GM21529 (cell line): ENCODE results near the gene PLEK2.

ENCODE experiments used
- ATAC-seq: cut with Tn5 transposase; IDR thresholded peaks from one replicate; pipeline ENCODE4 v1.9.1; 2021; ENCODE audit not compliant: unreplicated experiment

The PLEK2 gene

DNA sequence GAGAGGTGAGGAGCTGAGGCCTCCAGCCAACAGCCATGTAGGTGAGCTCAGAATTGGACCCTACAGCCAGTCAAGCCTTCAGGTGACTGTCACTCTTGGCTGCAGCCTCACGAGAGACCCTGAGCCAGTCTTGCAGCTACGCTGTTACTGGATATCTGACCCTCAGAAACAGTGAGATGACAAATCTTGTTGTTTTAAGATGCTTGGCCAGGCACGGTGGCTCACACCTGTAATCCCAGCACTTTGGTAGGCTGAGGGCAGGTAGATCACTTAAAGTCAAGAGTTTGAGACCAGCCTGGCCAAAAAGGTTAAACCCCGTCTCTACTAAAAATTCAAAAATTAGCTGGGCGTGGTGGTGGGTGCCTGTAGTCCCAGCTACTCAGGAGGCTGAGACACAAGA lies 6.2 kb downstream of the PLEK2 start:
- ATAC-seq = no peak

DNA sequence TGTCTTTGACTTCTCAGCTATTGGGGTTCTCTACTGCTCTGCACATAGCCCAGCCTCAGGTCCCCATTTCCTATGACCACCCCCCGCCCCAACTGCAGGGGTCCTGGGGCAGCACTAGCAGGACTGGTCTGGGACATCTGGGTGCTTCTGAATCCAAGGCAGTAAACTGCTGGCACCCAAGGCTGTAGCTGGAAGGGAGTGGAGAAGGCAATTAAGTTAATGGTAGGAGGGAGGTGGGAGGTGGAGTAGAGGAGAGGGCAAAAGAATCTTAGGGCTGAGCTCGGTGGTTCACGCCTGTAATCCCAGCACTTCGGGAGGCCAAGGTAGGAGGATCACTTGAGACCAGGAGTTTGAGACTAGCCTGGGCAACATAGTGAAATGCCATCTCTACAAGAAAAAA lies 11.5 kb downstream of the PLEK2 start:
- no peak for ATAC-seq

GRCh38 chr14:67397536-67397935 lies 14.4 kb downstream of the PLEK2 start:
- no peak for ATAC-seq

DNA sequence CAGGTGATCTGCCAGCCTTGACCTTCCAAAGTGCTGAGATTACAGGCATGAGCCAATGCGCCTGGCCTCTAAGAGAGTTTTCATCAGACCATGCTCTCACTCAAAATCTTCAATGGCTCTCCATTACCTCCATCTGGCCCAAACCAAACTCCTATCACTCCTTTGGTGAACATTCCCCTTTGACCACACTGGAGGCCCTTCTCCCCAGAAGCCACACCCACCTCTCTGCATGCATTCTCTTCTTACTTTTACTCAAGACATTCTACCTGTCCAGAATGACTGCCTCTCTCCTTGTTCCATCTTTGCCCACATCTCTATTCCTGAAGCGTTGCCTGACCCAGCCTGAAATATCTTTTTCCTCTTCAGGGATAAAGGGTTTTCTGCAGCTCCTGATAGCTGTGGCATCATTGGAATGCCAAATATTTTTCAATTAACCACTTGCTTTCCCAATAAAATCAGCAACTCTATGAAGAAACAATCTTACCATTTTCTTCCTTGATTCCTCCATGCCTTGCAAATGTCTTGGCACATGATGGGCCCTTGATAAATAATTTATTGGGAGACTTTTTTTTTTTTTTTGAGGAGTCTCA lies 15.5 kb downstream of the PLEK2 start:
- no peak for ATAC-seq

DNA sequence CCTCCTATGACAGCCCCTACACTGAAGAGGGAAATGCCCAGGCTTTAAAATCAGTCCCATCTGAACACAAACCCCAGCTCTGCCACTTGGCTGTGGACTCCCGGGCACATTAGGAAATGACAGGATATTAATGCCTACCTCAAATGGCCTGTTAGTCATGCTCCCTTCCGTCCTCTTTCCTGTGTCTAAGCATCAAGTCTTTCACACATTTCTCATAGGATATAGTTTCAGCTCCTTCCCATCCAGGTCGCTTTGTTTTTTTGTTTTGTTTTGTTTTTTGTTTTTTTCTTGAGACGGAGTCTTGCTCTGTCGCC lies 16.1 kb downstream of the PLEK2 start:
- no peak for ATAC-seq

DNA sequence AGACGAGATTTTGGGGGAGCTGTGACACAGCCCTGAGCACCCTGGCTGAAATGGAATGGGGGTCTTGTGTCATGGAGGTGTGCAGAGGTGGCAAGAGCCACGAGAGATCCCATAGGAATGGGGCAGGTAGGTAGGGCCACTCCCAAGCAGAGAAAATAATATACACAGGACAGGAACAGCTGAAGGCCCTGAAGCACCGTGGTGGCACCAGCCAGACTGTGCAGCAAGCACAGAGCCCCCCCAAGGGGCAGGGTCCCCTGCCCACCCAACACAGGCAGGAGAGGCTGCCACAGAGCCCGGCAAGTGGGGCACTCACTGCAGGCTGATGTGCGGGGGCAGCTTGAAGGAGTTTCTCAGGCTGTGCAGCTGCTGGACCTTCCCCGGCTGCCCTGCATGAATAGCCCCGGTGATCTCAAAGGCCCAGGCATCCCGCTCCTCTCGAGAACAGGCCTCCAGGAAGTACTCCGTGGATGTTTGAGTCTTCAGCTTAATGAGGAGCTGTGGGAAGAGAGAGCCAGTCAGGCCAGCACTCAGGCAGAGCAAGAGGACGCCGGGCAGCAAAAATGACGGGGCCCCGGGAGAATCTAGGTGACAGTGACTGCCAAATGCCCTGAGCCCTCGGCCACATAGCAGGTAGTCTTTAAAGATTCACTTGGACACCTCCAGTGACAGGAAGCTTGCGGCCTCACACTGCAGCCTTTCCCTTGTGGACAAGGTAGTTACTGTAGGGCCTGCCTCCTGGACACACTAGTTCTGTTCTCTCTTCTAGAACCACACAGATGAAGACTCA lies 16.7 kb downstream of the PLEK2 start:
- ATAC-seq = no peak

DNA sequence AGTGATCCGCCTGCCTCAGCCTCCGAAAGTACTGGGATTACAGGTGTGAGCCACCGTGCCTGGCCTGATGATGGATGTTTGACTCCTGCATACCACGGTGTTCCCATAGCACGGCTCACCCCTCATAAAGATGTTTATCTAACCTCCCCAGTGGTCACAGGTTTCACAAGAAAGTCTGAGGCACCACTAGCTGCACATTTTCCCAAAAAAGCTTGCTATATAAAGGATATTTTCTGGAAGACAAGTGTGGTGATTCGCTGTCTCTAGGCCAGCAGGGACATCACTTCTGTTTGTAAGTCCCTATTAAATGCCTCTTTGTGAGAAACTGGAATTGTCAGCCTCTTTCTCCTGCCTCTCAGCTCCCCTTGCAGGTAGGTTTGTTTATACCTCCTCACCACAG lies 18.3 kb downstream of the PLEK2 start:
- ATAC-seq = no peak

DNA sequence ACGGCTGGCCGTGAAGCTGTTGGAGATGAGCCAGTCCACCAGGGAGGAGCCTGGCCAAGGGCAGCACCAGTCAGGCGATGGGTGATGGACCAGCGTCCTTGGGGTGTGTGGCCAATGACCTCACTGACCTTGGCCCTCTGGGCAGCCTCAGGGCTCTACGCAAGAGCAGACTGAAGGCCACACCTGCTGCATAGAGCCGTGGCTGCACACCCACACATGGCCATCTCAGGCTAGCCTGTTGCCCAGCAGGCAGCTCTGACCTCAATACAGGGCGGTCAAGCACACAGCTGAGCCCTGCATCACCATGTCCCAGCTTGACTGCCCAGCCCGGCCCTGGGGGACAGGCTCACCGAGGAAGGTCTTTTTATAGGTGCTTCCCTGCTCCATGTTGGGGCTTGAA lies 19.2 kb downstream of the PLEK2 start:
- no peak for ATAC-seq

DNA sequence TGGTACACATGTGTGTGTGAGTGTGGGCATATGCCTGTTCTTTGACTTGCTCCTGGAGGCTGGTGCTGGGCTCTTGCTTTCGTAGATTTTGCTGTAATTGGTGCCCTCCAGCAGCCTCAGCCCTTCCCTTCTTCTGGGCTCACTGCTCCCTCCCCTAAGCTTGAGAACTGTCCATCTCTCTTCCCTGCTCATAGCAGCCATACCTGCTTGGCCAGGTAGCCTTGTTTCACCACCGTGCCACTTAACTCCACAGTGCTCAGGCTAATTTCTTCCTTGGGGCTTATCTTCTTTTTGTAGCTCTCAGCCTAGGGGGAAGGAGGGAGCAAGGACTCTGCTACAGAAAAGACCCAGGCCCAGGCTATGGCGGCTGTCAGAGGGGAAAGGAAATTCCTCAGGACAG lies 19.8 kb downstream of the PLEK2 start:
- no peak for ATAC-seq

DNA sequence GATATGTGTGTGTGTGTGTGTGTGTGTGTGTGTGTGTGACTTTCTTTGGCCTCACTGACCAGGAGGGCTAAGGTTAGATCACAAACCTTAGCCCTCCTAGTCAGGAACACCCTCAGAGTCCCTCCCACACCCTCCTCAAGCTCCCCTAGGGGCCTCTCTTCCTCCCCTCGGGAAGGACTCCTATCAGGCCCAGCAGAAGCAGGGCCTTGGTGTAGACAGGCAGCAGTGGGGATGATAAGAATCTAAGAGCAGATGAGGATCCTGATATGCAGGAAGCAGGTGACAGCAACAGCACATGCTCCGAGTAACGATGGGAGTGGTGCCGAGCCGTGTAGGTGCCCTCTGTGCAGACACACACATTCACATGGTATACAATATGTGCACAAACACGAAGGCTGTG lies 20.7 kb downstream of the PLEK2 start:
- no peak for ATAC-seq

DNA sequence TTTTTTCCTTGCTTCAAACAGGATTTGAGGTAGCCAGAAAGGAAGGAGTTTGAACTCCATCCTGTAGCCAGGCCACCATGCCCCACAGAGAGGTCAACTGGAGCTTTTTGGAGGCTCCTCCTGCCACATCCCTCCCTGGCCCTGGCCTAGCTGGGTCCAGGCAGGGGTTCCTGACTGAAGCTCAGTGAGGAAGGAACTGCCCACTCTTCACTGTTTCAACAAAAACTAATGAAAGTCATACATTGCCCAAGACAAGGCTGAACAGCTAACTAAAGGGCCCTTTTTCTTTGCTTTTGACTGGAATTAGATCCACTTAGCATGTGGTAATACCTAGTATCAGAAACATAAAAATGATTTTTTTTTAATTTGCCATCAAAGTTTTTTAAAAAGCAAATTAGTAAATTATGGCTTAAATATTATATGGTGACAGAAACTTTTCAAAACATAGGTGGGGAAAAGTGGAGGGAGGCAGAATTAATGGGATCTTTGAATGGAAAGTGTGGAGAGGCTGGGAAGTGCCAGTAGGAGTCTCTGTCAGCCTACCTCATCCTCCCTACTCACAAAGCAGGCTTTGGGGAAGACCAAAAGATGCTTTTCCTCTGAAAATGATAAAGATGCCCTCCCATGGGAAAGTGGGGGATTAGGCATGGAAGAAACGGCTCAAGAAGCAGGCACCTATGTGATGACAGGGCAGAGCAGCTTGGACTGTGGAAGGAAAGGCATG lies 22.0 kb downstream of the PLEK2 start:
- ATAC-seq = no peak

GRCh38 chr14:67389275-67389674 lies 22.7 kb downstream of the PLEK2 start:
- ATAC-seq = no peak

DNA sequence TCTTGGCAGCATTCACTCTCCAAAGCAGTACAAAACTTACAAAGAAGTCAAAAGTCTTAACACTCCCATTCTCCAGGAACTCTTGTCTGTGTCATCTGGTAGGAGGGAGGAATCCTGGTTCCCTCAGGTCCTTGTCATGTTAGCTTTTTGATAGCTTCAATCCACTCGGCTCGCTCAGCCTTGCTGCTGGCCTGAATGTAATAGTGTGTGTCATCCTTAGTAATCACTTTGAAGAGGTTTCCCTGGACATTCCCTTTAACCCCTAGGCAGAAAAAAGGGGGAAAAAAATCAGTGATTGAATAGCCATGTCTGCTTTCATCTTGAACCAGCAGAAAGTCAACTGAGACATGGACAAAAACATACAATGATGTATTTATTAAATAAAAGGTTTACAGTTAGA lies 24.8 kb downstream of the PLEK2 start:
- ATAC-seq = no peak

GRCh38 chr14:67385618-67386017 lies 26.3 kb downstream of the PLEK2 start:
- no peak for ATAC-seq

DNA sequence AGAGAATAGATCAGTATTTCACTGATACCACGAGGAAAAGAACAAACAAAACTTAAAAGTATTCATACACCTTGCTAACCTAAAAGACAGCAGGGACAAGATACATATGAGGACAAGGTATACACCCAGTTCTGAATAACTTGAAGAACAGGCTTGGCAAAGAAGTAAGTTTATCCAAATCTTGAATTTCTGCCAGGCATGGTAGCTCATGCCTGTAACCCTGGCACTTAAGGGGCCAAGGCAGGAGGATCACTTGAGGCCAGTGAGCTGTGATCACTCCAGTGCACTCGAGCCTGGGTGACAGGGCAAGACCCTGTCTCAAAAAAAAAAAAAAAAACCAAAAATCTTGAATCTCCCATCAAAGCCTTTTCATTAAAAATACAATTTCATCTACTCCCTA lies 26.8 kb downstream of the PLEK2 start:
- no peak for ATAC-seq

GRCh38 chr14:67377916-67378315 lies 34.0 kb downstream of the PLEK2 start:
- ATAC-seq = no peak

DNA sequence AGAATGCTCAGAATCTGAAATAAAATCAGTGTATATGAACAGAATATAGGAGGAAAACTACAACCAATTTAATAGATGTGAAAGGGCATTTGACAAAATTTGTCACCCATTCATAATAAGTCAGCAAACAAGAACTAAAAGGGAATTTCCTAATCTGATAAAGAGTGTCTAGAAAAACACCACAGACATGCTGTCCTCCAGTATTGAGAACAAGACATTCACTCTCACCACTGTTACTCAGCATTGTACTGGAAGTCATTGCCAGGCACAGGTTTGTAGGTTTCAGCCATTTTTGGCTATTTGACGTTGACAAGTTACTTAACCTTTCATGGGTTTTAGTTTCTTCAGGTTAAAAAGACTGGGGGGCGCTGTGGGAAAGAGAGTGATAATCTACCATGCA lies 38.6 kb downstream of the PLEK2 start:
- ATAC-seq = no peak

DNA sequence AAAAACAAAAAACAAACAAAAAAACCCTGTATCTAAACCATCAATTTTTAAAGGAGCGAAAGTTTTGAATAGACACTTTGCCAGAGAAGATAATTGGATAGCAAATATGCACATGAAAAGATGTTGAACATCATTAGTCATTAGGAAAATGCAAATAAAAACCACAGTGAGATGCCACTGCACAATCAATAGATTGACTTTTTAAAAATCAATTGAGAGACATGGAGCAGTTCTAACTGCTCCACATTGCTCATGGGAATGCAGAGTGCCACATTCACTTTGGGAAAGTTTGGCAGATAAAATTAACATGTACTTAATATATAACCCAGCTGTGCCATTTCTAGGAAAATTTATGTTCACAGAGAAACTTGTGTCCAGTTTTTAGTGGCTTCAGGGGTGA lies 39.1 kb downstream of the PLEK2 start:
- ATAC-seq = no peak

DNA sequence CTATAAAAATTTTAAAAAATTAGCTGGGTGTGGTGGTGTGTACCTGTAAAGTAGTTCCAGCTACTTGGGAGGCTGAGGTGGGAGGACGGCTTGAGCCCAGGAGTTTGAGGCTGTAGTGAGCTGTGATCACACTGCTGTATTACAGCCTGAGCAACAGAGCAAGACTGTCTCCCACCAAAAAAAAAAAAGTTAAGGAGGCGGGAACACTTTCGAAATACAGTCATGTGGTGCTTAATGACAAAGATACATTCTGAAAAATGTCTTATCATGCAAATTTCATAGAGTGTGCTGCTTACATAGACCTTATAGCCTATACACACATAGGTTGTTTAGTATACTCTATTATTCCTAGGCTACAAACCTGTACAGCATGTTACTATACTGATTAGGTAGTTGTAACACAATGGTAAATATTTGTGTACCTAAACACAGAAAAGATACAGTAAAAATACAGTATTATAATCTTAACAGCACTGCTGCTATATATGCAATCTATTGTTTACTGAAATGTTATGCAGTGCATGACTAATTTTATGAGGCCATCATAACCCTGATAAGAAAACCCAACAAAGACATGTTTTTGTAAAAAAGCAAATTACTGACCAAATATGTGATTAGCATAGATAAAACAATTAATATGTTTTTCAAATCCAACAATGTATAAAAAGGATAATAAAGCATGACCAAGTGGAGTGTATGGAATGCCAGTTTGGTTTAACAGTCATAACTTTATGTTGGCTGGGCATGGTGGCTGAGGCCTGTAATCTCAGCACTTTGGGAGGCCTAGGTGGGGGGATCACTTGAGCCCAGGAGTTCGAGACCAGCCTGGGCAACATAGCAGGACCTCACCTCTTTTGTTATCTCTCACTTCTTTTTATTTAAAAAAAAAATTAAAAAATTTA lies 40.5 kb downstream of the PLEK2 start:
- no peak for ATAC-seq

DNA sequence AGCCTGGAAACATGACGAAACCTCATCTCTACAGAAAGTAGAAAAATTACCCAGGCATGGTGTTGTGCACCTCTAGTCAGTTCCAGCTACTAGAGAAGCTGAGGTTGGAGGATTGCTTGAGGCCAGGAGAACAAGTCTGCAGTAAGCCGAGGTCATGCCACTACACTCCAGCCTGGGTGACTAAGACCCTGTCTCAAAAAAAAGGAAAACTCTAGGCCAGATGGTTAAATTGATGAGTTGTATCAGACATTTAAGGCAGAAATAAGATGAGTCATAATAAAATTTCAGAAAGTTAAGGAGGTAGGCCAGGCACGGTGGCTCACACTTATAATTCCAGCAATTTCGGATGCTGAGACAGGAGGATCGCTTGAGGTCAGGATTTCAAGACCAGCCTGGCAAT lies 41.1 kb downstream of the PLEK2 start:
- ATAC-seq = no peak

DNA sequence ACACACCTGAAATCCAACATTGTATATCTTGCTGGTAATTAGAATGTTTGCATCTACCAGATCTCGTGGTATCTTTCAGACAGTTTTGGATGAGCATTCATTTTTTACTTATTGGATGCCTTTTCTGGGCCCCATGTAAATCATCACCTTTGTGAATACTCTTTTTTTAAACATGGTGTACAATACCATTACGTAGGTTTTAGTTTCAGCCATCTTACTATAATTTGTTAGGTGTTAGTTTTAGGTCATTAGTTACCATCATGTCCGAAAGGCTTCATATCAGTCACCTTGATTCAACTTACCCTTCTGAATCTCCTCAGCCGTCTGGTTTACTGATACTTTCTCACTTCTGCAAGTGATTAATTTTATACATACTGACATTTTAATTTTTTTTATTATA lies 46.5 kb downstream of the PLEK2 start:
- ATAC-seq = no peak
